Suprapubic skin (tissue), 4 donors: ENCODE results near the gene ADAMTS16. TPM values are rescaled to one million over a fixed set of nuclear protein-coding genes. Genes with fewer than 3 reads are reported as not detected.

ENCODE experiments used
- DNase-seq, 2 donors: peaks; one replicate each; pipeline ENCODE4 v3.0.0-alpha.2; 2019; ENCODE audit warnings: low spot score in 2 of 2
- H3K27ac ChIP-seq: fragments of 200-600 bp; sonication (generic); one replicate; pipeline ENCODE4 v1.5.1; 2019
- H3K27me3 ChIP-seq: fragments of 200-600 bp; sonication (generic); one replicate; pipeline ENCODE4 v1.5.1; 2019
- H3K36me3 ChIP-seq: fragments of 200-600 bp; sonication (generic); one replicate; pipeline ENCODE4 v1.5.1; 2019
- H3K4me1 ChIP-seq: fragments of 200-600 bp; sonication (generic); one replicate; pipeline ENCODE4 v1.5.1; 2019
- H3K4me3 ChIP-seq: fragments of 200-600 bp; sonication (generic); one replicate; pipeline ENCODE4 v1.5.1; 2019; ENCODE audit warnings: mild to moderate bottlenecking
- H3K9me3 ChIP-seq: fragments of 200-600 bp; sonication (generic); one replicate; pipeline ENCODE4 v1.5.1; 2019
- CTCF ChIP-seq, 2 donors: fragments of 200-600 bp in 1 of 2; fragments of 450-650 bp in 1 of 2; sonication (generic) in 1 of 2; IDR thresholded peaks; one replicate each; pipeline ENCODE4 v1.5.1; 2016 to 2019; ENCODE audit warnings: antibody characterized with exemption in 2 of 2, mild to moderate bottlenecking in 1 of 2, moderate library complexity in 1 of 2
- EP300 ChIP-seq: sonication (generic); formaldehyde crosslinking; IDR thresholded peaks from one replicate; pipeline ENCODE4 v1.6.1; 2017; ENCODE audit warnings: antibody characterized with exemption
- POLR2A ChIP-seq, 2 donors: fragments of 450-650 bp; IDR thresholded peaks; one replicate each; pipeline ENCODE4 v1.6.1; 2017; ENCODE audit warnings: antibody characterized with exemption in 2 of 2, mild to moderate bottlenecking in 2 of 2, moderate library complexity in 2 of 2
- POLR2AphosphoS5 ChIP-seq, 3 donors: sonication (generic); formaldehyde crosslinking; IDR thresholded peaks; one replicate each; pipeline ENCODE4 v1.6.1; 2017; ENCODE audit warnings: antibody characterized with exemption in 3 of 3
- WGBS: methylation state at CpG from one replicate; pipeline ENCODE4 v1.1.5; 2018; 5-methylcytosine and 5-hydroxymethylcytosine counted together
- total RNA-seq, 4 donors: library from RNA; depleted of rRNA; stranded (reverse); fragments of >200 nt; gene quantifications; one replicate each; pipeline ENCODE4 v1.1.0, GENCODE V29; 2016

Gene ADAMTS16
- total RNA-seq, 4 donors from 2014 or later, result 0.10 to 0.64 TPM; not detected in 2

DNA sequence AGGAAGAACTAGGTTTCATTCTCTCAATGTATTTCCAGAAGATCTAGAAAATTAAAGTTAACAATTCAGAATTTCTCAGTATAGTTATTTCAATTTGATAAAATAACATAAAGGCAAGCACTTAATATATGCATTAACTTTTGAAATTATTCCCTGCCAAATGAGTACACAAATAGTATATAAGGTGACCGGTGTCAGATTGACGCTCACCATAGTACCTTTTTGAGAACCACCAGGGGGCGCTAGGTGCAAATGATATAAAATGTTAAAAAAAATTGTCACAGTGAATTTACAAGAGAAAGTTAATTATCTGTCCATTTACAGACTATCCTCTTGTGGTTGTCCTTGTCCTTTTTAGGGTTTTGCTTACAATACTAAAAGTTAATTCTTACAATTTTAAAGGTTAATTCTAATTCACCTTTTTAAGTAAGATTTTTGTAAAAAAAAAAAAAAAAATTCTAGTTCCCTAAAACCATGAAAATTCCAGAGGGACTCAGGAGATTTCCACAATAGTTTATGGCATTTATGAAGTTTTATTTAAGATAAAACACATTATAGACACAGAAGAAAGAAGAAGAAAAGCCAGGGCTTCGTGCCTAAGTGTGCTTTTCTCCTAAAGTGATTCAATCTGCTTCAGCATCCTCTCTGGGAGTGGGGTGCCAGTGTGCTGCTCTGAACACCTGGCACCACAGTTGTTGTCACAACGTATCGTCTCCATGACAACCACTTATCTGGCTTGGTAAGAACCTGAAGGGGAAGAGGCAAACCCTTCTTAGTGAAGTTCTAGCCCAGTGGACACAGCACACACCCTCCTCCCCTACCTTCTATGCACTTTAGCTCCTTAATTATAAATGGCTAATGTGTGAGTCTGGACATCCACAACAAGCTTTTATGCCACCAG, 1.7 kb downstream of the ADAMTS16 start:
- Histone ChIP-seq H3K36me3 (no peaks in the 10 kb centered on the region), H3K4me3 (no peak overlapping the region), H3K4me1 (peaks cover 25% of the 10 kb centered on the region), H3K9me3 (no peaks in the 10 kb centered on the region), H3K27me3 (peaks cover 39% of the 10 kb centered on the region), H3K27ac (no peak overlapping the region)
- no peak for DNase-seq
- TF ChIP-seq POLR2A (IDR thresholded peaks at IDR 0.05), result no peak
- peak; percentile 50 to 66 for TF ChIP-seq CTCF (IDR thresholded peaks at IDR 0.05)
- 16% methylated on average over 6 of the region's 6 CpGs for WGBS

GRCh38 chr5:5144441-5144840, 4.3 kb downstream of the ADAMTS16 start:
- H3K4me3 ChIP-seq, result no peak overlapping the region
- H3K4me1 ChIP-seq, result peaks cover 22% of the 10 kb centered on the region
- no peaks in the 10 kb centered on the region for H3K36me3 ChIP-seq
- DNase-seq, result no peak
- TF ChIP-seq POLR2AphosphoS5 (IDR thresholded peaks at IDR 0.05), result no peak
- 75% methylated on average over 7 of the region's 7 CpGs for WGBS
- H3K27me3 ChIP-seq, result peaks cover 25% of the 10 kb centered on the region
- H3K9me3 ChIP-seq, result no peaks in the 10 kb centered on the region
- H3K27ac ChIP-seq, result no peak overlapping the region

DNA sequence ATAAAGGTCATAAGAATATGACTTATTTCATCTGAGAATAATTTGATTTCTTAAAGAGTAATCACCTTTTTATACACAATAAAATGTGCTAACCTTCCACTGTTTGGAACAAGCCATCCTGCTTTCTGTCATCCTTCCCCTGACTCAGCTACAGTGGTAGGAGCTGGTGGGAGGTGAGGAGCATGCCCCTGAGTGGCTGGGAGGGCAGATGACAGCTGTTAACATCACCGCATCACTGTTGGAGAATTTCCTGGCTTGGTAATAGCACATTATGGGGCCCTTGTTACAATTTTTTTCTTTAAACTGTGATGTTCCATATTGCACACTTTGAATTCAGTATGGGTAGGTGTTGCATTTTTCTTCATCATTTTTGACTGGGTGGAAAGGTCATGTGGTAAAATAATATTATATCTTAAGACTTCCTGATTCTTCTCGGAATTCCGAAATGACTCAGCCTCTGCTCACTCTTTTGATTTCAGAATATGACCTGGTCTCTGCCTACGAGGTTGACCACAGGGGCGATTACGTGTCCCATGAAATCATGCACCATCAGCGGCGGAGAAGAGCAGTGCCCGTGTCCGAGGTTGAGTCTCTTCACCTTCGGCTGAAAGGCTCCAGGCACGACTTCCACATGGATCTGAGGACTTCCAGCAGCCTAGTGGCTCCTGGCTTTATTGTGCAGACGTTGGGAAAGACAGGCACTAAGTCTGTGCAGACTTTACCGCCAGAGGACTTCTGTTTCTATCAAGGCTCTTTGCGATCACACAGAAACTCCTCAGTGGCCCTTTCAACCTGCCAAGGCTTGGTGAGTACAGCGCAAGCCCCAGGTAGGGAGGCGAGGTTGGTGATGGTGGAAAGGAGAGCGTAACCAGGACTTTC, 5.8 kb downstream of the ADAMTS16 start:
- Histone ChIP-seq H3K27me3 (peaks cover 11% of the 10 kb centered on the region), H3K36me3 (no peaks in the 10 kb centered on the region), H3K9me3 (peaks cover 5% of the 10 kb centered on the region), H3K4me3 (no peak overlapping the region), H3K27ac (no peak overlapping the region), H3K4me1 (peaks cover 7% of the 10 kb centered on the region)
- 91% methylated on average over 18 of the region's 18 CpGs for WGBS
- no peak for DNase-seq
- no peak for TF ChIP-seq POLR2AphosphoS5 (IDR thresholded peaks at IDR 0.05)
- no peak for TF ChIP-seq EP300

- Histone ChIP-seq H3K27ac (no peak overlapping the region), H3K27me3 (peaks cover 3% of the 10 kb centered on the region), H3K36me3 (no peaks in the 10 kb centered on the region), H3K9me3 (peaks cover 5% of the 10 kb centered on the region), H3K4me3 (no peak overlapping the region), H3K4me1 (no peaks in the 10 kb centered on the region)
- TF ChIP-seq POLR2AphosphoS5 (IDR thresholded peaks at IDR 0.05) (no peak), EP300 (no peak), POLR2A (IDR thresholded peaks at IDR 0.05) (no peak), CTCF (IDR thresholded peaks at IDR 0.05) (no peak)
- DNase-seq, result no peak
- 65% methylated on average over 11 of the region's 11 CpGs for WGBS
Measured at GRCh38 chr5:5146530-5147160, 6.5 kb downstream of the ADAMTS16 start.

DNA sequence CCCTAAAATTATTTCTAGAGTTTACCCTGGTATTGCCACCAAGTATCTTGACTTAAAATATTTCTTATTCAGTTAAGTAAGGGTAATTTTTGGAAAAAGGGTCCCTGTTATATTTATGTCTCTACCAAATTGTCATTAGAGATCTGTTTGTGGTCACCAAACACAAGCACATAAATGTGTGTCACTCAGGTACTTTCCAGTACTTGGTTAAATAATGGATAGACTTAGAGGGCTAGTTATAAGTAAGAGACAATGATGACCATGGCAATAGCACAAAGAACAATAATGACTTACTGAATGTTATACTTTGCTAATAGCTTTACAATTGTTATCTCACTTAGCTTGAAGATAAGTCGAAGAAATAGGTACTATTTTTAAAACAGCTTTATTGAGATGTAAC, 9.0 kb downstream of the ADAMTS16 start:
- Histone ChIP-seq H3K27me3 (no peaks in the 10 kb centered on the region), H3K4me1 (no peaks in the 10 kb centered on the region), H3K27ac (no peak overlapping the region), H3K36me3 (no peaks in the 10 kb centered on the region), H3K4me3 (no peak overlapping the region), H3K9me3 (peaks cover 5% of the 10 kb centered on the region)
- no peak for DNase-seq
- TF ChIP-seq CTCF (IDR thresholded peaks at IDR 0.05) (no peak), POLR2AphosphoS5 (IDR thresholded peaks at IDR 0.05) (no peak), EP300 (no peak), POLR2A (IDR thresholded peaks at IDR 0.05) (no peak)
- 90% methylated on average over 1 of the region's 1 CpG for WGBS

DNA sequence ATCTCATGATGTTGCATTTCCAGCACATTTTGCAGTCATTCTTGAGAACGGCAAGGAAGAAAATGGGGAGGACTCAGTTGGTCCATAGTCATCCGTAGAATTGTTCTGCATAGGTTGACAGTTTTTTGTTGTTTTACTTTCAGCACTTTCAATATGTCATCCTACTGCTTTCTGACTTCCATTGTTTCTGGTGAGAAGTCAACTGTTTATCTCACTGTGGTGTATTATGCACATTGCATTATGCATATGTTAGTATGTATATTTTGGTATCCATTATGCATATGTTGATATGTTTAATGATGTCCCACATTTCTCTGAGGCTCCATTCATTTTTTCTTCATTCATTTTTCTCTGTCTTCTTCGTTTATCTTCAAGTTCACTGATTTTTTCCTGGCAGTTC, 10.5 kb downstream of the ADAMTS16 start:
- no peak overlapping the region for H3K27ac ChIP-seq
- no peak for TF ChIP-seq EP300
- TF ChIP-seq POLR2AphosphoS5 (IDR thresholded peaks at IDR 0.05), result no peak
- no peak for TF ChIP-seq POLR2A (IDR thresholded peaks at IDR 0.05)
- TF ChIP-seq CTCF (IDR thresholded peaks at IDR 0.05), result no peak
- H3K27me3 ChIP-seq, result no peaks in the 10 kb centered on the region
- DNase-seq, result no peak
- WGBS, result 98% methylated on average over 3 of the region's 3 CpGs
- H3K4me3 ChIP-seq, result no peak overlapping the region
- H3K9me3 ChIP-seq, result peaks cover 5% of the 10 kb centered on the region
- H3K36me3 ChIP-seq, result no peaks in the 10 kb centered on the region
- H3K4me1 ChIP-seq, result no peaks in the 10 kb centered on the region
